ENCODE data around the gene NTM.

Gene NTM

GRCh38 chr11:131658414-131658813, 288.0 kb downstream of the NTM start (continued):
- TF ChIP-seq YY1 (tag by site-specific recombination; IDR thresholded peaks at IDR 0.05) (no peak), ZNF514 (tag by site-specific recombination; IDR thresholded peaks at IDR 0.05) (no peak), ZNF501 (tag by site-specific recombination; IDR thresholded peaks at IDR 0.05) (no peak), ZNF76 (tag by site-specific recombination; IDR thresholded peaks at IDR 0.05; ENCODE audit: borderline replicate concordance, low read depth) (no peak), ZSCAN5A (tag by site-specific recombination; IDR thresholded peaks at IDR 0.05) (no peak), RBAK (tag by site-specific recombination; IDR thresholded peaks at IDR 0.05) (no peak), MZF1 (tag by site-specific recombination; IDR thresholded peaks at IDR 0.05; ENCODE audit: borderline replicate concordance) (no peak), ZNF324 (tag by site-specific recombination; IDR thresholded peaks at IDR 0.05) (no peak), ZNF175 (tag by site-specific recombination; IDR thresholded peaks at IDR 0.05) (no peak), KLF10 (tag by site-specific recombination; IDR thresholded peaks at IDR 0.05) (no peak), ZNF704 (tag by site-specific recombination; IDR thresholded peaks at IDR 0.05) (no peak), ZNF16 (tag by site-specific recombination; IDR thresholded peaks at IDR 0.05; ENCODE audit: low read depth) (no peak), ZNF600 (tag by site-specific recombination; IDR thresholded peaks at IDR 0.05) (no peak), ZNF394 (tag by site-specific recombination; IDR thresholded peaks at IDR 0.05; ENCODE audit: borderline replicate concordance) (no peak)

GRCh38 chr11:131658952-131659351, 288.5 kb downstream of the NTM start:
- Histone ChIP-seq H3K36me3 (ENCODE audit: control insufficient read depth in 2 of 2, insufficient read depth in 1 of 2, low read length in 2 of 2) (no peaks in the 10 kb centered on the region), H3K27ac (ENCODE audit: extremely low read depth, low read depth, low read length) (no peak overlapping the region), H3K4me1 (ENCODE audit: control insufficient read depth, insufficient read depth, low read length) (no peaks in the 10 kb centered on the region), H3K9me3 (ENCODE audit: control insufficient read depth, insufficient read depth, low read depth, low read length) (no peaks in the 10 kb centered on the region), H3K4me3 (ENCODE audit: low read depth, low read length) (no peak overlapping the region)
- ChIA-PET CTCF (interaction anchor here (1.7 to 2.3 kb wide), 3 partner anchors 8 to 15 kb away, joined by 6 to 8 read pairs (median 7); no protein-coding TSS in a partner anchor), POLR2A (no interaction called here)
- TF ChIP-seq ZNF362 (tag by site-specific recombination; IDR thresholded peaks at IDR 0.05) (no peak), ZNF626 (tag by site-specific recombination; IDR thresholded peaks at IDR 0.05) (no peak), ZNF677 (tag by site-specific recombination; IDR thresholded peaks at IDR 0.05) (no peak), ZNF274 (IDR thresholded peaks at IDR 0.05; ENCODE audit: low read length) (no peak), ZNF274 (tag by site-specific recombination; IDR thresholded peaks at IDR 0.05; ENCODE audit: borderline replicate concordance) (no peak), ZNF561 (tag by site-specific recombination; IDR thresholded peaks at IDR 0.05; ENCODE audit: borderline replicate concordance) (no peak), ZBTB17 (tag by site-specific recombination; IDR thresholded peaks at IDR 0.05) (no peak), SALL2 (tag by site-specific recombination; IDR thresholded peaks at IDR 0.05; ENCODE audit: borderline replicate concordance) (no peak), ZXDB (tag by site-specific recombination; IDR thresholded peaks at IDR 0.05) (no peak), WT1 (tag by site-specific recombination; IDR thresholded peaks at IDR 0.05) (no peak)

All from HEK293 (cell line).